Muscle layer of duodenum (tissue), 2 donors: ENCODE data around the gene PLPP3.
A peak's percentile ranks its signal among the peaks of the same experiment; 100 is the strongest.
"Not testable (repeated sequence)": the region's sequence is repeated elsewhere in the genome, so short reads cannot be mapped to it uniquely, and the experiment has no call there.

Source experiments
- H3K27ac ChIP-seq: one replicate; pipeline ENCODE4 v1.7.0; 2013; ENCODE audit warnings: mild to moderate bottlenecking, low read length
- H3K27me3 ChIP-seq: one replicate; pipeline ENCODE4 v1.7.0; 2013; ENCODE audit warnings: low read depth, mild to moderate bottlenecking, control low read depth, low read length
- H3K36me3 ChIP-seq, 2 donors: one replicate each; pipeline ENCODE4 v1.7.0; 2013; ENCODE audit warnings: low read length in 2 of 2, control low read depth in 1 of 2, mild to moderate bottlenecking in 1 of 2; ENCODE audit not compliant: insufficient read depth in 2 of 2, control insufficient read depth in 1 of 2
- H3K4me1 ChIP-seq, 2 donors: one replicate each; pipeline ENCODE4 v1.7.0; 2013; ENCODE audit warnings: low read length in 2 of 2, mild to moderate bottlenecking in 2 of 2, control low read depth in 1 of 2, moderate library complexity in 1 of 2; ENCODE audit not compliant: insufficient read depth in 2 of 2, control insufficient read depth in 1 of 2
- H3K4me3 ChIP-seq, 2 donors: one replicate each; pipeline ENCODE4 v1.7.0; 2013; ENCODE audit warnings: low read length in 2 of 2, low read depth in 1 of 2, mild to moderate bottlenecking in 1 of 2
- H3K9me3 ChIP-seq, 2 donors: one replicate each; pipeline ENCODE4 v1.7.0; 2013; ENCODE audit warnings: low read length in 2 of 2, control low read depth in 1 of 2, mild to moderate bottlenecking in 1 of 2; ENCODE audit not compliant: control insufficient read depth in 1 of 2
- donor health status: healthy.

PLPP3 gene

DNA sequence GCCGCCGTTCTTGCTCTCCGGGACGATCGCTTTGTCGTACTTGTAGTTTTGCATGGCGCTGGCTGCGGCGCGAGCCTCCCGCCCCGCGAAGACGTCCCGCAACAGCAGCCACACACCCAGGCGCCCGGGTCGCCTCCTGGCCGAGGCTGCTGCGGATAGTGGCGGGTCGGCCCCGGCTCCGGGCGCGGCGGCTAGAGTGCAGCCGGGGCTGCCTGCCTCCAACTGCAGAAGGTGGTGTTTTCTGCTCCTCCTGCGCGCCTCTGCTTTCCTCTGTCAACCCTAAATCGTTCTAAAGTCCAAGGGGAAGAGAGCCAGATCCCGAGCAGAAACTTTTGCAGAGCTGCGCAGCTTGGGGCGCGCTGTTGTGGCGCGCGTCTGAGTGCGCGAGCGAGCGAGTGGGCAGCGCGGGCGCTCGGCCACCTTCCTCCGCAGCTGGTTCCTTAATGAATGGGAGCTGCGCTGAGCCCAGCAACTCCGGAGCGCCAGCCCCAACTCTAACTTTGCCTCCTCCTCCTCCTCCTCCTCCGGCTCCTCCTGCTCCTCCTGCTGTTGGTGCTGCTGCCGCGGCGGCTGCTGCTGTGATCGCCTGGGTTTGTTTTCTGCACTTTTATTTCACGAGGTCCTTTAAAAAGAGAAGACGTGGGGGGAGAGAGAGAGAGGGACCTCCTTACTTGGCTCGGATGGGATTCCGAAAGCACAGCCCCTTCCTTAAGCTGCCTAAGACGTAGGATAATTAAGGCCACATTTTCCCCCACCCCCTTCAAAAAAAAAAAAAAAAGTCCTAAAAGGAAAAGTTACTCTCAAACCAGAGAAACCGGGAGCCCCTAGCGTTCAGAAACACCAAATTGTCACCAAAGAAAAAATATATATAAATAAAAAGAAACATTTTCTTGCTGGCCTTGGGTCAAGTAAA, at the start of gene PLPP3:
TSS of gene PLPP3 (minus strand) at position 601 of the 913 bp plus-strand sequence. CDS start at position 54, 547 bp downstream.
- Histone ChIP-seq H3K4me1 (peaks cover 0 to 26% of the 10 kb centered on the region in 2 donors), H3K9me3 (no peaks in the 10 kb centered on the region), H3K27me3 (no peaks in the 10 kb centered on the region), H3K4me3 (peak within 1 kb of the TSS; percentile 82 to 97), H3K36me3 (no peaks in the 10 kb centered on the region), H3K27ac (peak within 1 kb of the TSS; percentile 88)

DNA sequence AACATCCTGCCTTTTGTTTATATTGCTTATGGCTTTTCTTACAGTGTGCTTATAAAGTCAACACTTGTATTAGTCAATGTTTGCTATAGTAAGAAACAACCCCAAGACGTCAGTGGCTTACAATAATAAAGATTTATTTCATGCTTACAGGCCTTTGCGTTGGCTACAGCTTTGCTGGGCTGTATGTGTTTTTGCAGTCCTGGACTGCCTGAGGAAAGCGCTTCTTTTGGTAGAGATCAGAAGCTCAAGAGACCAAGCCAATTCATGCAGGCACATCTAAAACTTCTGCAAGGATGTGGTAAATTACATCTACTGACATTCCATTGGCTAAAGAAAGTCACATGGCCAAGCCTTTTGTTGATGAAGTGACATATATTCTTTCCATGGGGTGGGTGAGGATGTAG, 48.3 kb upstream of the PLPP3 start:
- no peaks in the 10 kb centered on the region for H3K27me3 ChIP-seq
- no peak overlapping the region for H3K4me3 ChIP-seq
- H3K4me1 ChIP-seq = no peaks in the 10 kb centered on the region
- no peaks in the 10 kb centered on the region for H3K9me3 ChIP-seq
- H3K36me3 ChIP-seq = no peaks in the 10 kb centered on the region
- no peak overlapping the region for H3K27ac ChIP-seq

DNA sequence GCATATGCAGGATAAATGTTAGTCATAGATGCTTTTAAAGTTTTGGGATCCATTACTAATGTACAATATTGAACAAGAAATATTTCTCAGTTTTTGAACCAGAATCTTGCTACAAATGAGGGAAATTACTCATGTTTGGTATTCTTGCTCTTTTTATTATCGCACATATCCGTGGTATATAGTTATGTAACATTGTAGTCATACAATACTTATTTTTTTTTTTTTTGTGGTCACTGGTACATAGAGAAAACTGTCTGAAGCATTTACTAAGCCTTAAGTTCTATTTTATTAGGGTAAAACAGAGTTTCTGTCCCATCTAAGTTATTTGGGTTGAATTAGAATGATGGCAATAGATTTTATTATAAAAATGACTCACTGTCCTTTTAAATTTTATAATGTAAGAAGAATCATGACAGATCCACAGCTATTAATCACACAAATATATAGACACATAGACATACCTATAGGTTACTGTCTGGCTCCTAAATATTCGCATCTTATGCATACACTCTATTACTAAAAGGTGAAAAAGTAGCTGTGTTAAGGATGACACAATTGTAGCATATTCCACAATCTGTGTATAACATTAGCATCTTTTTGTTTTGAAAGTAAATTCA, 47.8 kb upstream of the PLPP3 start:
- no peaks in the 10 kb centered on the region for H3K4me1 ChIP-seq
- H3K36me3 ChIP-seq = no peaks in the 10 kb centered on the region
- H3K9me3 ChIP-seq = no peaks in the 10 kb centered on the region
- H3K27me3 ChIP-seq = no peaks in the 10 kb centered on the region
- H3K27ac ChIP-seq = no peak overlapping the region
- H3K4me3 ChIP-seq = no peak overlapping the region

DNA sequence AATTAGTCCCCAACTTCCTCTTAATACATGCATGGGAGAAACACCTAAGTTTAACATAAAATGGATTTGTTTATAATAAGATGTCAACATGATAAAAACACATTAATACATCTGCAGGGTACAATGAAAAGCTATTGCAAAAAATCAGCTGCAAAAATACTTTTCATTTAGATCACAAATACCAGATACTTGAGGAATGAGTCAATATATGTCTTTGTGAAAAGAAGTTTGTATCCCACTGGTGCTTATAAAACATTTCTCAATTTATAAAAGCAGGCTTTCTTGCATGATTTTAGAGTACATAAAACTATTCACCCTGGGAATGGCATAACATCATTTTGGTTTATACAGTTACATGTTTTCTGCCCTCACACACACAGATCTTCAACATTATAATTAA, 47.2 kb upstream of the PLPP3 start:
- Histone ChIP-seq H3K36me3 (no peaks in the 10 kb centered on the region), H3K4me1 (no peaks in the 10 kb centered on the region), H3K27me3 (no peaks in the 10 kb centered on the region), H3K27ac (no peak overlapping the region), H3K9me3 (no peaks in the 10 kb centered on the region), H3K4me3 (no peak overlapping the region)

DNA sequence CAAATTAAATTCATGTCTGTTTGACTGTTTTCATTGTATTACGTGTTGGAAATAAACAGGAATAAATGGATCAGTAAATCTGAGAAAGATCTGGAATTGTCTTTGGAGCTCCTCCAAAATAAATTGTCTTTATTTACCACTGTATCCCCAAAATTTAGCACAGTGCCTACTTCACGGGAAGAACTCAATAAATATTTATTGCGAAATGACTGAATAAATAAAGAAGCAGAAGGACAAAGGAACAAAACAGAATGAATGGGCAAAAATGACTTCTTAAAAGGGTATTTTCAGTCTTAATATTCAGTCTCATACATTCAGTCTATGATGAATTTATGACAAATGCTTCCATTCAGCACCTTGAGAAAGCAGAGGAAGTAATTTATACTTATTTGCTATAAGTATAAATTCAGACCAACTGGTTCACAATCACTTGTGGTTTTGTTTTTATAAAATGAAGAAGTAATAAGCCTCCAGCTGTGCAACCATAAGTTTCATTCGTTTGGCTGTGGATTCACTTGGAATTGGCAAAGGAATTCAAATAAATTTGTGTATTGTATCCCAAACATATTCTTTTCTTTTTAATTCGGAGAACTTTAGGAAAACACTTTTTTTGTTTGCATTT, 46.6 kb upstream of the PLPP3 start:
- Histone ChIP-seq H3K27ac (no peak overlapping the region), H3K4me1 (no peaks in the 10 kb centered on the region), H3K9me3 (no peaks in the 10 kb centered on the region), H3K36me3 (no peaks in the 10 kb centered on the region), H3K27me3 (no peaks in the 10 kb centered on the region), H3K4me3 (no peak overlapping the region)

DNA sequence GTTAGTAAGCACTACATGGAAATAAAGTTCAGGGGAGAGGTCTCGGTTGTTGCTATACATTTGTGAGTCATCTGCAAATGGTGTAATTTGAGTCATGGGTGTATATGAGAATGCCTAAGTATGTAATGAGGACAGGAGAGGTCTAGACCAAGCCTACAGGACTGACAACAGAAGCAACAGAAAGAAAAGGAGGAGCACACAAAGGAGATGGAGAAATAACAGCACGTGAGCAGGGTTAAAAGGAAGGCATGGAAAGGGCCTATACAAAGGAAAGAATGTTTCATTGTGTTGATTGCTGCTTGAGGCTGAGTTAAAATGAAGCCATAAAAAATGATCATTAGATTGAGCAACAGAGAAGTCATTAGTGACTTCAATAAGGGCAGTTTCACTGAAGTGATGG, 37.8 kb upstream of the PLPP3 start:
- H3K9me3 ChIP-seq = no peaks in the 10 kb centered on the region
- no peaks in the 10 kb centered on the region for H3K4me1 ChIP-seq
- no peak overlapping the region for H3K4me3 ChIP-seq
- no peaks in the 10 kb centered on the region for H3K36me3 ChIP-seq
- H3K27ac ChIP-seq = no peak overlapping the region
- no peaks in the 10 kb centered on the region for H3K27me3 ChIP-seq

DNA sequence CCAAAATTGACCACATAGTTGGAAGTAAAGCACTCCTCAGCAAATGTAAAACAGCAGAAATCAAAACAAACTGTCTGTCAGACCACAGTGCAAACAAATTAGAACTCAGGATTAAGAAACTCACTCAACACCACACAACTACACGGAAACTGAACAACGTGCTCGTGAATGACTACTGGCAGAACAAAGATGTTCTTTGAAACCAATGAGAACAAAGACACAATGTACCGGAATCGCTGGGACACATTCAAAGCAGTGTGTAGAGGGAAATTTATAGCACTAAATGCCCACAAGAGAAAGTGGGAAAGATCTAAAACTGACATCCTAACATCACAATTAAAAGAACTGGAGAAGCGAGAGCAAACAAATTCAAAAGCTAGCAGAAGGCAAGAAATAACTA, 31.4 kb upstream of the PLPP3 start:
- H3K9me3 ChIP-seq, H3K27me3 ChIP-seq: not testable (repeated sequence)

DNA sequence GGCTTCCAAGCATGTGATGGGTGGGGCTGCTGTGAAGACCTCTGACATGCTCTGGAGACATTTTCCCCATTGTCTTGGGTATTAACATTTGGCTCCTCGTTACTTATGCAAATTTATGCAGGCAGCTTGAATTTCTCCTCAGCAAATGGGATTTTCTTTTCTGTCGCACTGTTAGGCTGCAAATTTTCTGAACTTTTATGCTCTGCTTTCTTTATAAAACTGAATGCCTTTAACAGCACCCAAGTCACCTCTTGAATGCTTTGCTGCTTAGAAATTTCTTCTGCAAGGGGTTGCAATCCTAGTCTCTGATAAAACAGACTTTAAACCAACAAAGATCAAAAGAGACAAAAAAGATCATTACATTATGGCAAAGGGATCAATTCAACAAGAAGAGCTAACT, 30.7 kb upstream of the PLPP3 start:
- H3K9me3 ChIP-seq, H3K36me3 ChIP-seq, H3K27me3 ChIP-seq: not testable (repeated sequence)

More for the DNA sequence above, 31.4 kb upstream of the PLPP3 start:
- H3K27ac ChIP-seq, H3K4me3 ChIP-seq, H3K4me1 ChIP-seq, H3K36me3 ChIP-seq: not testable (repeated sequence)

DNA sequence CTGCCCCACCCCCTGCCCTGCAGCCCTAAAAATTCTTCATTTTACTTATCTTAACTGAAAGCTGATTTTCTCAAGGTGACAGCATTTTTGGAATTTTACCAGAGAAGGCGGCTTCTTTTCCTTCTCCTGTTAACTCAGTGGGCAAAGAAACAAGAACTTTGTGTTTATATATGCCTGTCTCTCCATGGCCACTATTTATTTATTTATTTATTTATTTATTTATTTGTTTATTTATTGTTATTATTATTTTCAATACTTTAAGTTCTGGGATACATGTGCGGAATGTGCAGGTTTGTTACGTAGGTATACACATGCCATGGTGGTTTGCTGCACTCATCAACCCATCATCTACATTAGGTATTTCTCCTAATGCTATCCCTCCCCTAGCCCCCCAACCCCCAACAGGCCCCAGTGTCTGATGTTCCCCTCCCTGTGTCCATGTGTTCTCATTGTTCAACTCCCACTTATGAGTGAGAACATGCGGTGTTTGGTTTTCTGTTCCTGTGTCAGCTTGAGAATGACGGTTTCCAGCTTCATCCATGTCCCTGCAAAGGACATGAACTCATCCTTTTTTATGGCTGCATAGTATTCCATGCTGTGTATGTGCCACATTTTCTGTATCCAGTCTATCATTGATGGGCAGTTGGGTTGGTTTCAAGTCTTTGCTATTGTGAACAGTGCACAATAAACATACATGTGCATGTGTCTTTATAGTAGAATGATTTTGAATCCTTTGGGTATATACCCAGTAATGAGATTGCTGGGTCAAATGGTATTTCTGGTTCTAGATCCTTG, 16.2 kb upstream of the PLPP3 start:
- H3K4me1 ChIP-seq, H3K36me3 ChIP-seq, H3K27me3 ChIP-seq, H3K9me3 ChIP-seq, H3K27ac ChIP-seq, H3K4me3 ChIP-seq: not testable (repeated sequence)

More for the DNA sequence above, 30.7 kb upstream of the PLPP3 start:
- H3K4me3 ChIP-seq, H3K27ac ChIP-seq, H3K4me1 ChIP-seq: not testable (repeated sequence)

DNA sequence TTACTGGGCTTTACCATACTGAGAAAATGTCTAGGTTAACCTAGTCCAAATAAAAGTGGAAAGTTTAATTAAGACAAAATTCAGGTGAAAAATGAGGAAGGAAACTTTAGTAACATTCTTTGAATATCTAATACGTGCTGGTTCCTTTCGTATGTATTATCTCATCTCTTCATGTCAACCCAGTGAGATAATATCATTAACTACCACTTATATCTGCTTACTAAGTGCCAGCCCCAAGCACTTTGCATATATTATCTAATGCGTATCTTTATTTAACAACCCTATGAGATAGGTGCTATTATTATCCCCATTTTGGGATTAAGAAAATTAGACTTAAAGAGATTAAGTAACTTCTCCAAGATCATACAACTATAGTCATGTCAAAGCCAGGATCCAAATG, 12.5 kb upstream of the PLPP3 start:
- H3K36me3 ChIP-seq = no peaks in the 10 kb centered on the region
- no peaks in the 10 kb centered on the region for H3K9me3 ChIP-seq
- H3K27me3 ChIP-seq = no peaks in the 10 kb centered on the region
- H3K27ac ChIP-seq = no peak overlapping the region
- no peaks in the 10 kb centered on the region for H3K4me1 ChIP-seq
- H3K4me3 ChIP-seq = no peak overlapping the region

DNA sequence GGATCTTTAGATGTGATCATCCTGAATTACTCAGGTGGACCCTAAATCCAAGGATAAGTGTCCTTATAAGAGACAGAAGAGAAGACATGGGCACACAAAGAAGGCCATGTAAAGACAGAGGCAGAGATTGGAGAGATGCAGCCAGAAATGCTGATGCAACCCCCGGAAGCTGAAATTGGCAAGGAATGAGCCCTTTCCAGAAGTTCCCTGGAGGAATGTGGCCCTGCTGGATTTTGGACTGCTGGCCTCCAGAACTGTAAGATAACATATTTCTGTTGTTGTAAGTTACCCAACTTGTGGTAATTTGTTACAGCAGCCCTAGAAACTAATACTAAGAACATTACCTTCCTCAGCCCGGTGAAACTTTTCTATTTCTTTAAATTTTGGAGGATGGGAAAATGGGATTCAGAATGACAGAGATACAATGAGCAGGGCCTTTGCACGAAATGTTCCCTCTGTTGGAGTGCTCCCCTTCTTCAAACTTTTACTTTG, 11.2 kb upstream of the PLPP3 start:
- Histone ChIP-seq H3K4me1 (no peaks in the 10 kb centered on the region), H3K36me3 (no peaks in the 10 kb centered on the region), H3K9me3 (no peaks in the 10 kb centered on the region), H3K27ac (no peak overlapping the region), H3K27me3 (no peaks in the 10 kb centered on the region), H3K4me3 (no peak overlapping the region)
